ENCODE measurements around the gene TM4SF1.
A peak's percentile ranks its signal among the peaks of the same experiment; 100 is the strongest.
"Not testable (repeated sequence)": the region's sequence is repeated elsewhere in the genome, so short reads cannot be mapped to it uniquely, and the experiment has no call there.

TM4SF1 gene

GRCh38 chr3:149395107-149396089 lies 17.9 kb upstream of the TM4SF1 start:
- DNase-seq (ENCODE audit: low spot score): no peak

- peak; percentile 74 for DNase-seq (ENCODE audit: low spot score)
Observed at GRCh38 chr3:149393345-149394160, 16.1 kb upstream of the TM4SF1 start.

- DNase-seq (ENCODE audit: low spot score): no peak
Observed at GRCh38 chr3:149391960-149392359, 14.5 kb upstream of the TM4SF1 start.

- no peak for DNase-seq (ENCODE audit: low spot score)
Observed at GRCh38 chr3:149390772-149391212, 13.3 kb upstream of the TM4SF1 start.

- no peak for DNase-seq (ENCODE audit: low spot score)
Observed at GRCh38 chr3:149390294-149390693, 12.8 kb upstream of the TM4SF1 start.

- no peak for DNase-seq (ENCODE audit: low spot score)
Observed at GRCh38 chr3:149388531-149389417, 11.3 kb upstream of the TM4SF1 start.

- DNase-seq (ENCODE audit: low spot score): no peak
Observed at GRCh38 chr3:149388001-149388440, 10.6 kb upstream of the TM4SF1 start.

- no peak for DNase-seq (ENCODE audit: low spot score)
Observed at GRCh38 chr3:149386299-149386606, 8.8 kb upstream of the TM4SF1 start.

- no peak for DNase-seq (ENCODE audit: low spot score)
Observed at GRCh38 chr3:149385617-149386298, 8.3 kb upstream of the TM4SF1 start.

- DNase-seq (ENCODE audit: low spot score): peak; percentile 67
Observed at GRCh38 chr3:149384911-149385321, 7.5 kb upstream of the TM4SF1 start.

GRCh38 chr3:149384167-149384566 lies 6.7 kb upstream of the TM4SF1 start:
- no peak for DNase-seq (ENCODE audit: low spot score)

GRCh38 chr3:149383703-149384102 lies 6.3 kb upstream of the TM4SF1 start:
- no peak for DNase-seq (ENCODE audit: low spot score)

- no peak for DNase-seq (ENCODE audit: low spot score)
Observed at GRCh38 chr3:149382518-149382917, 5.1 kb upstream of the TM4SF1 start.

- no peak for DNase-seq (ENCODE audit: low spot score)
Observed at GRCh38 chr3:149382101-149382467, 4.6 kb upstream of the TM4SF1 start.

GRCh38 chr3:149381173-149382100 lies 4.0 kb upstream of the TM4SF1 start:
- no peak for DNase-seq (ENCODE audit: low spot score)

- not testable (repeated sequence) for DNase-seq (ENCODE audit: low spot score)
Observed at GRCh38 chr3:149380220-149380619, 2.8 kb upstream of the TM4SF1 start.

GRCh38 chr3:149378478-149379309 lies 1.2 kb upstream of the TM4SF1 start:
- no peak for DNase-seq (ENCODE audit: low spot score)

GRCh38 chr3:149376718-149377407 lies 586 bp downstream of the TM4SF1 start:
- DNase-seq (ENCODE audit: low spot score): no peak
